IPS-20b (cell line): Measurements from ENCODE around the gene AVPI1.
A peak's percentile ranks its signal among the peaks of the same experiment; 100 is the strongest.
"Not testable (repeated sequence)": the region's sequence is repeated elsewhere in the genome, so short reads cannot be mapped to it uniquely, and the experiment has no call there.

ENCODE experiments used
- H3K27ac ChIP-seq: one replicate; pipeline ENCODE4 v1.5.1; 2013; ENCODE audit warnings: low read length
- H3K27me3 ChIP-seq: 2 replicates; pipeline ENCODE4 v1.6.1; 2013; ENCODE audit warnings: mild to moderate bottlenecking, low read length, inconsistent platforms; ENCODE audit not compliant: insufficient read depth
- H3K36me3 ChIP-seq: 2 replicates; pipeline ENCODE4 v1.6.1; 2013; ENCODE audit warnings: low read depth, mild to moderate bottlenecking, inconsistent platforms, low read length, moderate library complexity; ENCODE audit not compliant: insufficient read depth
- H3K4me1 ChIP-seq: 2 replicates; pipeline ENCODE4 v1.6.1; 2013; ENCODE audit warnings: mild to moderate bottlenecking, control low read depth, inconsistent platforms, low read length, moderate library complexity; ENCODE audit not compliant: insufficient read depth
- H3K4me3 ChIP-seq: 2 replicates; pipeline ENCODE4 v1.5.1; 2013; ENCODE audit warnings: mild to moderate bottlenecking, low read length, inconsistent platforms
- H3K9ac ChIP-seq: 2 replicates; pipeline ENCODE4 v1.6.1; 2013; ENCODE audit warnings: low read depth, mild to moderate bottlenecking, inconsistent platforms, low read length, moderate library complexity
- H3K9me3 ChIP-seq: 2 replicates; pipeline ENCODE4 v1.6.1; 2013; ENCODE audit warnings: mild to moderate bottlenecking, low read depth, low read length, inconsistent platforms; ENCODE audit not compliant: insufficient read depth

AVPI1 gene

GRCh38 chr10:97673736-97674525 is 13.1 kb downstream of the AVPI1 start:
- Histone ChIP-seq H3K27ac (no peak overlapping the region), H3K27me3 (no peaks in the 10 kb centered on the region), H3K36me3 (peaks cover 57% of the 10 kb centered on the region)

DNA sequence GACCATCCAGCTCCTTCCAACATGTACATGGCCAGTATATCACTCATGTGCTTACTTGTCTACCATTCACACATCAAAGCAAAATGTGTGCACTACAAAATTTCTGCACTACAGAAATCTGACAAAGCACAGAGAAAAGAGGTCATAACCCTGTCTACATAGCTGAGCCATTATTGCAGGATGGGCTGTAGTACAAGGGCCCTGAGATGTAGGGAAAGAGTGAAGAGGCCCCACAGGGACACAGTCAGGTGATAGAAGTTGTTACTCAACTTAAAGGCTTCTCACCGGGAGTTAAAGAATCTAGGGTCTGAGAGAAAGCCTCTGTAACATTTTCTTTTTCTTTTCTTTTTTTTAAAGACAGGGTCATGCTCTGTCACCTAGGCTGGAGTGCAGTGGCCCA is 17.5 kb downstream of the AVPI1 start:
- Histone ChIP-seq H3K9ac (no peak overlapping the region), H3K27ac (no peak overlapping the region), H3K27me3 (no peaks in the 10 kb centered on the region), H3K4me1 (no peaks in the 10 kb centered on the region), H3K36me3 (peaks cover 75% of the 10 kb centered on the region), H3K4me3 (no peak overlapping the region), H3K9me3 (no peaks in the 10 kb centered on the region)

More at GRCh38 chr10:97673736-97674525, 13.1 kb downstream of the AVPI1 start:
- H3K4me3 ChIP-seq: no peak overlapping the region
- H3K9ac ChIP-seq: no peak overlapping the region
- no peaks in the 10 kb centered on the region for H3K4me1 ChIP-seq
- H3K9me3 ChIP-seq: no peaks in the 10 kb centered on the region

DNA sequence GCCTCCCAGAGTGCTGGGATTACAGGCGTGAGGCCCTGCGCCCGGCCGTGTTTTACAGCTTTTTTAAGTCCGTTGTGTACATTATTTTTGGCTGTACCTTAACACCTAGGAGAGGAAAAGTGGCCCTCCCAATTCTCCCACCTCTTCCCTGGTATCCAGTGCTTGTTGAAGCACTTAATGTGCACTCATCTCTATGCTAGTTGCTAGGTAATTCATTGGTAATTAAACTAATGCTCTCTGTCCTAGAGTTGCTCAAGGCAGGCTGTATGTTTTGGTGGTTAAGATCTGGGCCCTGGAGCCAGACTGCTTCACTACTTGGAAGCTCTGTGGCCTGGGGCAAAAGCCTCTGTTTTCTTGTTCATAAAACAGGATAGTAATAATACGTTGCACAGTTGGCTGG is 19.6 kb downstream of the AVPI1 start:
- Histone ChIP-seq H3K36me3 (peaks cover 80% of the 10 kb centered on the region), H3K4me1 (no peaks in the 10 kb centered on the region), H3K27me3 (no peaks in the 10 kb centered on the region), H3K4me3 (no peak overlapping the region), H3K9ac (no peak overlapping the region), H3K27ac (no peak overlapping the region), H3K9me3 (no peaks in the 10 kb centered on the region)

- Histone ChIP-seq H3K4me1 (no peaks in the 10 kb centered on the region), H3K4me3 (no peak overlapping the region), H3K27ac (no peak overlapping the region), H3K27me3 (no peaks in the 10 kb centered on the region), H3K9ac (no peak overlapping the region), H3K36me3 (peaks cover 85% of the 10 kb centered on the region), H3K9me3 (no peaks in the 10 kb centered on the region)
Observed at GRCh38 chr10:97666992-97667391, 20.0 kb downstream of the AVPI1 start.

DNA sequence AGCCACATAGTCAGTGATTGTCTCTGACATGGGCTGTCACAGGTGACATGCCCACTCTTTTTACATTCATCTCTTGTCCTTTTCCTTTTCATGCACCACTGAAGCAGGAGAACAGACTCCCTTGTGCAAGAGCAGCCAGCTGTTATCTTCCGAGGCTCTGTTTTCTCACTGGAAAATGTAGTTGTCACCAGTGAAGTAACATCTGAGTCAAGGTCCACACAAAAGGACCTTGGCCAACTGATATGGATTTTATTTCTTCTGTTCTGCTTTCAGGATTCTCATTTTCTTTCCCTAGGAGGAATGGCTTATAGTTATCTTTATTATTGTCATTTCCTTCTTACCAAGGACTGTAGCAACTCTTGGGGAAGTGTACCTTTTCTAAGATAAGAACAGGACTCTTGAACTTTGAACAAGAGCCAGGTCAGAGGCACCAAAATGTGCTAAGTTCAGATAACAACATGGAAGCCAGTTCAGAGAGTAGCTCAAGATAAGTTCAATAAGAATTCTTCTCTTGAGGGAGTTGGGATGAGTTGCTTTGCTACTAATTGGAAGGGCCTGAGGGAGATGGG is 22.7 kb downstream of the AVPI1 start:
- Histone ChIP-seq H3K27me3 (no peaks in the 10 kb centered on the region), H3K9ac (no peak overlapping the region), H3K27ac (no peak overlapping the region), H3K36me3 (peaks cover 76% of the 10 kb centered on the region), H3K4me1 (no peaks in the 10 kb centered on the region), H3K4me3 (no peak overlapping the region), H3K9me3 (no peaks in the 10 kb centered on the region)

DNA sequence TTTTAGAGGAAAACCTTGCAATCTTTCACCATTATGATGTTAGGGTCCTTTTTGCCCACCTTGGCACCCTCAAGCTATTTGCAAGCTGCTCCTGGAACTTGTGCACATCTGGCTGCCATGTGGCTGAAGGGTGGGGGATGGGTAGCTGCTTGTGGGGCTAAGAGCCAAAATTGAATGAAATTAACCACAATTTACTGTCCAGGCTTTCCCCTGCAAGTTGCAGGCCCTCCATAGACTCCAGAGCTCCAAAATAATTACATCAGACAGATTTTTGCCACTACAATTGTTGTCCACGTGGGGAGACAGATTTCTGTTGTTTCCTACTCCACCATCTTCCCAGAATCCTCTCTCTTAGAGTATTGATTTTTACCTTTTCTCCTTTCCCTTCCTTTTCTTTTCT is 27.5 kb downstream of the AVPI1 start:
- peaks cover 77% of the 10 kb centered on the region for H3K36me3 ChIP-seq
- no peak overlapping the region for H3K9ac ChIP-seq
- no peaks in the 10 kb centered on the region for H3K9me3 ChIP-seq
- H3K4me3 ChIP-seq: no peak overlapping the region
- no peaks in the 10 kb centered on the region for H3K4me1 ChIP-seq
- no peaks in the 10 kb centered on the region for H3K27me3 ChIP-seq
- H3K27ac ChIP-seq: no peak overlapping the region

DNA sequence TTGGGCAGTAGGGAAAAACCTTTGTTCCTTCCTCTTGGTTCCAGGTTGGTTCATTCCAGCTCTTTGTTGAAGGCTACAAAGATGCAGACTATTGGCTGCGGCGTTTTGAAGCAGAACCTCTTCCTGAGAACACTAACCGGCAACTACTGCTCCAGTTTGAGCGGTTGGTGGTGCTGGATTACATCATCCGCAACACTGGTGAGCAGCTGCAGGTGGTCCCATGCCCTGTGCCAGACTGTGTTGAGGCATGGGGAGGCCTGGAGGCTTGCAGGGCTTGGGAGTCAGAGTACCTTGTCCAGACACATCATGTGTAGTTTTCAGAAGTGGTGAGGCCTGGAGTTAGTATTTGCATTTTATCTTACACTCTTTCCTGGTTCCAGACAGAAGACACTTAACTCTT is 30.3 kb downstream of the AVPI1 start:
- H3K36me3 ChIP-seq: peaks cover 77% of the 10 kb centered on the region
- no peaks in the 10 kb centered on the region for H3K4me1 ChIP-seq
- no peak overlapping the region for H3K9ac ChIP-seq
- no peaks in the 10 kb centered on the region for H3K9me3 ChIP-seq
- no peak overlapping the region for H3K4me3 ChIP-seq
- no peak overlapping the region for H3K27ac ChIP-seq
- no peaks in the 10 kb centered on the region for H3K27me3 ChIP-seq

DNA sequence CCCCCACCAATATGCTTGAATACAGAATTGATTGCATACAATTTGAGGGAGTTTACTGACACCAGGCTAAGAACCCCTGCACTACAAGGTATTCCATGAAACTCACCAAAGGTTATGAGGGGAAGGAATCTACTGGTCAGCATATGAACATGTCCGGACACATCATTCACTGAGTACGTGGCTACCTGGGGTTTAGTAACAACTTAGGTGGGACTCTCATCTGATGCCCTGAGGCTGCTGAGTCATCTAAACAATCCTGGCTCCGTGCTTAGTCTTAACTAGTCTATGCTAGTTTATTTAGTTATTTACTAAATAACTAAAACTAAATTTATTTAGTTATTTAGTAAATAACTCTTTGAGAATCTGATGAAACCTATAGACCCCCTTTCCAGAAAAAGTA is 35.3 kb downstream of the AVPI1 start:
- Histone ChIP-seq H3K36me3 (peaks cover 62% of the 10 kb centered on the region), H3K9me3 (no peaks in the 10 kb centered on the region), H3K27me3 (no peaks in the 10 kb centered on the region), H3K4me3 (no peak overlapping the region), H3K4me1 (peaks cover 16% of the 10 kb centered on the region), H3K27ac (no peak overlapping the region), H3K9ac (no peak overlapping the region)

- Histone ChIP-seq H3K9me3 (no peaks in the 10 kb centered on the region), H3K36me3 (peaks cover 54% of the 10 kb centered on the region), H3K27me3 (no peaks in the 10 kb centered on the region), H3K4me3 (no peak overlapping the region), H3K4me1 (peaks cover 16% of the 10 kb centered on the region), H3K9ac (0 out of 2 replicates have a peak overlapping the region, but pooled peaks have one; percentile 21), H3K27ac (peak overlapping the region; percentile 24)
Observed at GRCh38 chr10:97650726-97651125, 36.3 kb downstream of the AVPI1 start.

DNA sequence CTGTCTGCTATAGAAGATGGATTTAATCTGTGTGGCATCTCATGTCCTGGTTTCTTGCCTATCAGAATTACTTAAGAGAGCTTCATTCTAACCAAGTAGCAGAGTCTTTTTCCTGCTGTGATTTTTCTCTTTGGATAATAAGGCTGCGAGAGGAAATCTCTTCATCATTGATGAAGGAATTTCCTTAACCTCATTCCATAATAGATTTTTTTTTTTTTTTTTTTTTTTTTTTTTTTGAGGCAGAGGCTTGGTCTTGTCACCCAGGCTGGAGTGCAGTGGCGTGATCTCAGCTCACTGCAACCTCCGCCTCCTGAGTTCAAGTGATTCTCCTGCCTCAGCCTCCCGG is 37.7 kb downstream of the AVPI1 start:
- not testable (repeated sequence) for H3K27me3 ChIP-seq, H3K9me3 ChIP-seq
- H3K9ac ChIP-seq: peak overlapping the region; percentile 30; the same call in 1 of the 2 replicates
- H3K27ac ChIP-seq: peak overlapping the region; percentile 86
- peaks cover 16% of the 10 kb centered on the region for H3K4me1 ChIP-seq
- peak overlapping the region; percentile 51 for H3K4me3 ChIP-seq
- H3K36me3 ChIP-seq: peaks cover 53% of the 10 kb centered on the region

DNA sequence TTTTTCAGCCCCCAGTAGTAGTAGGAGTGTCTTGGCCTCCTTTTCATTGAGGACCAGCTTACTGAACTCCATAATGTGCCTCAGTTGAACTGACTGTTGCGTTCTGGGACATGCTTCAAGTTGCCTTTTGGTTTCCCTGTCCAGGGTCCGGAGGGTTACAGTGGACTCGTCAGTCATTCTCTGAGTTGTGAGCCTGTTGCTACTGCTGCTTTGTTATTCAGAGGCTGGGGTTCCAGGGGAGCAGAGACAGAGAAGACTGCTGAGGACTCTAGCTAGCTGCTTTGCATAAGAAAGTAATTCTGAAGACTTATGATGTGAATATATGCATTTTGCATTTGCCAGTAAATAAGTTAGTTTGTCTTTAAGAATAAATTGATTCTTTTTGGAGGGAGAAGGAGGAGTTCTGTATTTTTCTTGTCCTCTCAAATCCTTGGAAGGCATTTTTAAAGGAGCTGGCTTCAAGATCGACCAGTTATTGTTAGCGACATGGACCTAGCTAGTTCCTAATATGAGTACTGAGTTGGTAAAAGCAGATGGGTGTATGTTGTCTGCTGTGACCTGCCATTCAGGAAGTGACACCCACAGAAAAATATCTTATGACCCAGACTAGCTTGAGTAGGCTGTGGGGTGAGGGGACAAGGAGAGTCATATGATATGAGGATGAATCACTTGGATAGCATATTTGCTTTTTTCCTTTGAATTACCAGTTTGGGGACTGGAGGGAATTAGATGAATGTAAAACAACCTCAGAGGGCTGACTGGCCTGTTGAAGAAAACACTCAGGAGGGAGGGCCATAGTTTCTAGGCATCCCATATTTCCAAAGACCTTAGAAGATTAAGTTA is 38.3 kb downstream of the AVPI1 start:
- Histone ChIP-seq H3K4me3 (peak overlapping the region; percentile 51), H3K36me3 (peaks cover 53% of the 10 kb centered on the region), H3K27ac (peak overlapping the region; percentile 86), H3K9ac (peak overlapping the region; percentile 30; the same call in 1 of the 2 replicates), H3K9me3 (no peaks in the 10 kb centered on the region), H3K4me1 (peaks cover 16% of the 10 kb centered on the region), H3K27me3 (no peaks in the 10 kb centered on the region)
